HG02981 (cell line): Measurements from ENCODE around the gene LYL1.
A peak's percentile ranks its signal among the peaks of the same experiment; 100 is the strongest.
"Not testable (repeated sequence)": the region's sequence is repeated elsewhere in the genome, so short reads cannot be mapped to it uniquely, and the experiment has no call there.

Experiments
- ATAC-seq: cut with Tn5 transposase; IDR thresholded peaks from one replicate; pipeline ENCODE4 v1.9.1; 2021; ENCODE audit warnings: mild to moderate bottlenecking, moderate library complexity; ENCODE audit not compliant: unreplicated experiment

The LYL1 gene

DNA sequence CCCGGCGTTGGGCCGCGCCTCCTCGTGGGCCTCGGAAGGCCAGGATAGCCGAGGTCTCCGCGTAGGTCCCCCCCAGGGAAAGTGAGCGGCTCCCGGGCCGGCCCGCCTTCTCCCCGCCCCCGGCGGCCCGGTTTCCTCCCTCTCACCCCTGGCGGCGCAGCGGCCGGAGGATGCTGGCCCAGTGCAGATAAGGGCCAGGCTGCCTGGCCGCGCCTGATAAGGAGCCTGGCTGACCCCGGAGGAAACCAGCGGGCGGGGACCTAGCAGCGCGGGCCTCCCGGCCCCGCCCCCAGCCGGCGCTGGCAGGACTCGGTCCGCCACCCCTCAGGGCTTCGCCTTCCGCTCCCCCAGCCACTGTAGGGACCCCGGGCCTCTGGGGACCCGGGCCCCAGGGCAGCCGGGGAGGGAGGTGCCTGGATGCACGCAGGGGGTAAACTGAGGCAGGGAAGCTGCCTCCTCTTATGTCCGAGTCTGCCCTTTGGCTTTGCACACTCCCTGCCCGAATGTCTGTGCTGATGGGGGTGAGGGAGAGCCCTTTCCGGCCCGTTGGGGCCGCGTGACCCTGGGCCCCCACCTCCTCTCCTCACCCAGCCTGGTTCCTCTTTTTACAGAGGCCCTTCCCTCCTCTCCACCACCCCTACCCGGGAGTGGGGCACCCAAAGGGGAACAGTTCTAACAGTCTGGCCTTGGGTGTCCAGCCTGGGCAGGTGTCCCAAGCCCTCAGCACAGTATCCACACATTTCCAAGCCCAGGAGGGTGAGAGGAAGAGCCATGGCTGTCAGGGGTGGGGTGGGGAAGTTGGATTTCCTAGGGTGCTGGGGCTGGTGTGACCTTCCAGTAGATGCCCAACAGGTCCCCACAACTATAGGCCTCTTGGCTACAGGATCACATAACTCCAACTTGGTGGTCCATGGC lies at the start of gene LYL1:
Gene LYL1 (minus strand): TSS at position 193 of the 915 bp plus-strand sequence. CDS start 1,687 bp downstream, outside the sequence.
- no peak for ATAC-seq

DNA sequence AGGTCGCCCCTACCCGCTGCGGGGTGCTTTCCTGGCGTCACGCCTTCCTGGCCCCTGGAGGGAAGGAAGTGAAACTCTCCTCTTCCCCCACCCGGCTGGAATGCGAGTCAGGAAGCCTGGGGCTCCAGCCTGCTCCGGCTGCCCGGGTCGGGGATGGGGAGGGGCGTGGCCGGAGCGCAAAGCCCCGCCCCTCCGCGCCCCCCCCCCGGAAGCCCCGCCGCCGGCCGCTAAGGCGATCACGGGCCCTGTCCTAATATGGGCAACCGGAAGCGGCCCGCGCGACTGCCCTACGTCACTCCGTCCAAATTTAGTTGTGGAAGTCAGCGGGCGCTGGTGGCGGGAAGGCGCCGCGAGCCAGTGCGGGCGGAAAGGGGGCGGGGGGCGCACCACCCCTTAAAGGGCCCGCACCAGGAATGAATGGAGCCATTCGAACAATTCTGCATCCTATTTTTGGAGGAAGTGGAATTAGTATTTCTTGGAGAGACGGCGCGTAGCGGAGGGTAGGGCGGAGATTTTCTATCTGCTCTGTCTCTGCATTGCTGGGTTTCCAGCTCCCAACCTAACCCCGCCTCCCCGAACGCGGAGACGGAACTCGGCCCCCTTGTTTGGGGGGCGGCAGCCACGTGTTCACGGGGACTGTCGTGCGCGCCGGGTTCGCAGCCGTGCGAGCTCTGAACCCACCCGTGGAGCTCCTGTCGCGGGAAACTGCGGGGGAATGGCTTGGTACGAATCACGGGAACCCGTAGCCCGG lies 49.1 kb upstream of the LYL1 start:
- peak; percentile 33 for ATAC-seq

DNA sequence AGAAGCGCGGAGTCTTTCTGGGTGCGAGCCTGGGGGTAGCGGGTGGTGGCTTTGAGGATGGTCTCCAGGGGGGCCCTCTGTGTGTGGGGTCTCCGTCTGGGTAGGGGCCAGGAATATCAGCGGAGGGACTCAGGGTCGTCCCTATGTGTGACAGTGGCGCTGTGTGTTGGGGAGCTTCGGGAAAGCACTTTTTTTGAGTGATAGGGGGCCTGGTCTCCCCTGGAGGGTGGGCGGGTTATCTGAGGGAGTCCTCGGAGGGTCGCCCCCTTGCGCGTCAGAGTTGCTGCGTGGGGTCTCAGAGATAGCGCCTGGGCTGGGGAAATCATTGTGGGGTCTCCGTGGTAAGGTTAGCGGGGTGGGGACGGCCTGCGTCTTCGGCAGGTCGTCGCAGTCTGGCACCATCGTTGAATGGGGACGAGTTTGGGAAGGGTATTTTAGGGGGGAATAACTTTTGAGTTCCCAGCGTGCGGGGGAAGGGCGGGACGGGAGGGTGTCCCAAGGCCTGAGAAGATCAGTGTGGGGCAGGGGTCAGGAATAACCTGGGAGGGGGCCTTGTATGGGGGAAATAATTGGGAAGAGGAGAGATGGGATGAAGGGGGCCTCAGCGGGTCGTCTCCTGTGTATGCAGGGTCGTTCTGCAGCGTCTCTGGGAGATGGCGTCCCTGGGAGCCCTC lies 48.4 kb upstream of the LYL1 start:
- no peak for ATAC-seq

DNA sequence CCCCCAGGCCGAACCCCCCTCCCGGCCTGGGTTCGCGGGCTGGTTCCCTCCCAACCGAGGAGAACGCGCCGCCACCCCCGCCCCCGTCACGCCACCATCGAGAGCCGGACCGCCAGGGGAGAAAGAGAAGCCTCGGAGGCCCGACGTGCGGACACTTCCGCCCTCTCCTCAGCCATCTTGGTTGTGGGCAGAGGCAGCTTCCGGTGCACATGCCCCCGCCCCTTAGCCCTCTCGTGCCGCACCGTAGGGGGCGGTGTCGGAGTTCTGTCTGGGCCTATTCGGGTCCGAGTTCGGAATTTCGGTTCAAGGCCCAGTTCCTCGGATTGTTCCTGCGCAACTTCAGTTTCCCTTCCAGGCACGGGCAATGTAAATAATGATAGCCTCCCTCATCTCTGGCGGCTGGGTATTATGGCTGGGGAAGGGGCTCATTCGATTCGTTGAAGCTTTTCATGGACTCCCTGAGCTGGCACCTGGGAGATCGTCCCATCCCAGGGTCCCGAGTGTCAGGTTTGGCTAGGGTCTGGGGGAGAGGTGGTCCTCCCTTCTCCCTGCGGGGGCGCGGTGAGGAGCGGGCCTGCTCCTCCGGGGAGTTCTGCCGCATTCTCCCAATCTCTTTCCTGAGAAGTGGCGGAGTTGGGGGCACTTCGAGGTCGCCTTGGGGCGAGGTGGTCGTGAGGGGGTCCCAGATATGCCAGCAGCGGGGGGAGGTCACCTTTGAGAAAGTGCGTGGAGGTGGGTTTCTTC lies 47.7 kb upstream of the LYL1 start, which contains the start of the genes IER2 and STX10:
Gene IER2 (plus strand): TSS at position 225 of the 744 bp plus-strand sequence. CDS start 2,776 bp downstream, outside the sequence.
Gene STX10 (minus strand): TSS at position 189 of the 744 bp plus-strand sequence. CDS start 202 bp downstream, outside the sequence.
- ATAC-seq: peak; percentile 35

DNA sequence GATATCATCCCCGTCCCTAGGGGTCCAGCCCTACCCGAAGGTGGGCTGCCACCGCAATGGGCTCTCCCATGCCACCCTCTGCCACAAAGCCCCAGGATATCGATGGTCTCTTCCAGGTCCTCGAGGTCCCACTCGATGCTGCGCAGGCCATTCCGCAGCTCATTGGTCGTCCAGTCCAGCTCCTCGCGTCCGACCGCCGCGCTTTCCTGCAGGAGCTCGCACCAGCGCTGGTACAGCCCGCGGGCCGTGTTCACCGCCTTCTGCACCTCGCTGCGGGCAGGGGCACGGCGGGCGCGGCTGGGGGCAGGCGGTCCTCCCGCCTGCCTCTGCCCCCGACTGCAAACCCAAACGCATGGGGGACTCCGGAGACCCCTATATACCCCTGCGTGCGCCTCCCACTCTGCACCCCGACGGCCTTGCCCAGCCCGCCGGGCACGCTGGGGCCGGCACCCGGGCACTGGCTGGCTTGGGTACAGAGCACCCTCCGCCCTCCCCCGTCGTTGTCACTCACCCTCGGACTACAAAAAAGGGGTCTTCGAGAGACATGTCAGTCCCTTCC lies 47.0 kb upstream of the LYL1 start:
- ATAC-seq: no peak

DNA sequence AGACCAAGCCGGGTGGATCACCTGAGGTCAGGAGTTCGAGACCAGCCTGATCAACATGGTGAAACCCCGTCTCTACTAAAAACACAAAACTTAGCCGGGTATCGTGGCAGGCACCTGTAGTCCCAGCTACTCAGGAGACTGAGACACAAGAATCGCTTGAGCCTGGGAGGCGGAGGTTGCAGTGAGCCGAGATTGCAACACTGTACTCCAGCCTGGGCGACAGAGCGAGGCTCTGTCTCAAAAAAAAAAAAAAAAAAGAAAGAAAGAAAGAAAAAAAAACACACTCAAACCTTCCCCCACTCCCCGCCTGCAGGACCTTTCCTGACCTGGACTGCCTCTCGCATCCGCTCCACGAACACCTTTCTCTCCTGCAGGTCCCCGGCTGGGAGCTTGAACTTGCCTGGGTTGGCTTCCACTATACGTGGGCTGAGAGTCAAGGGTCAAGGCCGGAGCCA lies 46.5 kb upstream of the LYL1 start:
- ATAC-seq: not testable (repeated sequence)

DNA sequence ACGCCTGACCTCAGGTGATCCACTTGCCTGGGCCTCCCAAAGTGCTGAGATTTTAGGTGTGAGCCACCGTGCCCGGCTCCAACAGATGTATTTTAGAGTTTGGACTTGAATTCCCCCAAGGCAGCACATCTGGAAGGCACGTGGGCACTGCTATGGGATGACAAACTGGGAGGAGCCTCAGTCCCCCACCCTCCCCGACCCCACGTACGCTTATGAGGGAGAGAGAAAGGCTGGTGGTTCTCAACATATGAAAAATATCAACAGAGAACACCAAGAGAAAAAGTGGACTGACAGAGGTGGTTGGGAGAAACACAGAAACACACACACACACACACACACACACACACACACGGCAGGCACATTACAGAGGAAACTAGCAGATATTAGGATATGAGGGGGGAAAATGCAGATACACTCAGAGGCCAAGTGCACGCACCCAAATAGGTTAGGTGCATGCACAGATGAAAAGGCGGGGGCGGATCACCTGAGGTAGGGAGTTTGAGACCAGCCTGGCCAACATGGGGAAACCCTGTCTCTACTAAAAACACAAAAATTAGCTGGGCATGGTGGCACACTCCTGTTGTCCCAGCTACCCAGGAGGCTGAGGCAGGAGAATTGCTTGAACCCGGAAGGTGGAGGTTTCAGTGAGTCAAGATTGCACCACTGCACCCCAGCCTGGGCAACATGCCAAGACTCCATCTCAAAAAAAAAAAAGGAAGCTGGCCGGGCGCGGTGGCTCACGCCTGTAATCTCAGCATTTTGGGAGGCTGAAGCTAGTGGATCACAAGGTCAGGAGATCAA lies 44.3 kb upstream of the LYL1 start:
- no peak for ATAC-seq

DNA sequence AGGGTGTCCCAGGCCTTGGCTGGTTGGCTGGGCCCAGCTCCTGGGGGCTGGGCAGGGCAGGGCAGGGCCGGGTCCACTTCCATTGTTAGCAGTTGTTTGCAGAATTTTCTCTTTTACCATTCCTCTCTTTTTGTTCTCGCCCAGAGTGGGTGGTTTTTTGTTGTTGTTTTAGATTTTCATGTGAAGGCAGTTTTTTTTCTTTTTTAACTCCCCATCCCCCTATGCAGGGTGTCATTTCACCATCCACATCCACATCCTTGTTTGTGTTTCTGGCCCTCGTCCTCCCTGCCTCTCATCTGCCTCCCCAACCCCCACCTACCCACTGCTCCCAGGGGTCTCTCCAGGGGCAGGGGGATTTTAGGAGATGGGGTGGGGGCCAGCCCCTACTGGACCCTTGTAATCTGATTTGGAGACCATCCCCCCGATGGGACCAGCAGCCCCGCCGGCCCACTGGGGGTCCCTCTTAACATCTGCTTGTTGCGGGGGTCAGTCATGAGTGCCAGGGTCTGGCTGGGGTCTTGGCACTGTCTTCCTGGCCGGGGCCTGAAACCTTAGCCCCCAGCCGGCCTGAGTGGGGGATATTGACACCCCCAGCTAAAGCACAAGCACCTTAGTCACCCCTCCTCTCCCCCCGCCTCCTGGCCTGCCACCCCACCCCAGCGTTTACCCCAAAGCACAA lies 37.1 kb upstream of the LYL1 start:
- ATAC-seq: no peak

DNA sequence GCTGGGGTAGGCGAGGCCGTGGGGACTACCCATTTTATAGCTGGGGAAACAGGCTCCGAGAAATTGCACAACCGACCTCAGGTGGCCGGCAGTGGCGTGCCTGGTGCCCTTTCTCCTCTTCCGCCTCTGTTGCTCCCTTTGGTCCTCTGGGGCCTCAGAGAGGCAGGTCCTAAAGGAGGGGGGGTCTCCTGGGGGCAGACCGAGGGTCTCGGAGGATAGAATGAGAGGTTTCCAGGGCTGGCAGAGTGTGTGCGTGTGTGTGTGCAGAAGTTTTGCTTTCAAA lies 36.2 kb upstream of the LYL1 start:
- no peak for ATAC-seq

DNA sequence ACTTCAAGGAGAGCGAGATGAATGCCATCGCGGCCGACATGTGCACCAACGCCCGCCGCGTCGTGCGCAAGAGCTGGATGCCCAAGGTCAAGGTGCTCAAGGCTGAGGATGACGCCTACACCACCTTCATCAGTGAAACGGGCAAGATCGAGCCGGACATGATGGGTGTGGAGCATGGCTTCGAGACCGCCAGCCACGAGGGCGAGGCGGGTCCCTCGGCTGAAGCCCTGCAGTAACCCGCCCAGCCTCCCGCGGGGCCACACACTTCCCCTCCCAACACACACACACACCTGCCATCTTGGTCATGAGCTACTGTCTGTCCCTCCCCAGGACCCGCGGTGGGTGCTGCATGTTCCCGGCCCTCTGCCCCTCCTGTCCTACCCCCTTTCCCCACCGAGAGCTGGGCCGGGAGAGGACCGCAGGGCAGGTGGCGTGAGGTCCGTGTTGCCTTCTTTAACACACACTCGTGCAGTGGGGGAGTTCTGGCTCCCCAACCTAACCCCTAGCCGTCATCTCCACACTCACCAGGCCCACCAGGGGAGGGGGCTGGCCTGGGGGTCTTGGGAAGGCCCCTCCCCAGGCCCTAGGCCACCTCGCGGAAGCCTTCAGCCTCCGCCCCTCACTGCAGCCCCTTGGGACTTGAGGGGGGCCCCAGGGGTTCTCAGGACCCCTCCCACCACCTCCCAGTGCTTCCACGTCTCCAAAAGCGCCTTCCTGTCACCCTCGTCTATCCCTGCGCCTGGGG lies 35.7 kb upstream of the LYL1 start:
- ATAC-seq: no peak

DNA sequence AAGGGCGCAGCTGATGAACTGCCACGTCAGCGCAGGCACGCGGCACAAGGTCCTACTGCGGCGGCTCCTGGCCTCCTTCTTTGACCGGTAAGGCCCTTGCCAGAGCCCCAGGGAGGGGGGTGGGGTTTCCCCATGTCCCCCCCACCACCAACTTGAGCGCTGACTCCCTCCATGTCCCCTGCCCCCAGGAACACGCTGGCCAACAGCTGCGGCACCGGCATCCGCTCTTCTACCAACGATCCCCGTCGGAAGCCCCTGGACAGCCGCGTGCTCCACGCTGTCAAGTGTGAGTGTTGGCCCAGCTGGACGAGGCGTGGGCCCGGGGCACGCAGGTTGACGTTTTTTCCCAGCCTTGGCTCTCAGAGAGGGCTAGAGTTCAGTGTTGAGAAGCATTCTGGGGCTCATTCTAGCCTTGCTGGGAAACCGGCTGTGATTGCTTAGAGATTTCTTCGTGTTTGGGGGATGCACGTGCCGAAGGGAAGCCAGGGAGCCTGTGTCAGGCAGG lies 34.7 kb upstream of the LYL1 start:
- ATAC-seq: no peak

DNA sequence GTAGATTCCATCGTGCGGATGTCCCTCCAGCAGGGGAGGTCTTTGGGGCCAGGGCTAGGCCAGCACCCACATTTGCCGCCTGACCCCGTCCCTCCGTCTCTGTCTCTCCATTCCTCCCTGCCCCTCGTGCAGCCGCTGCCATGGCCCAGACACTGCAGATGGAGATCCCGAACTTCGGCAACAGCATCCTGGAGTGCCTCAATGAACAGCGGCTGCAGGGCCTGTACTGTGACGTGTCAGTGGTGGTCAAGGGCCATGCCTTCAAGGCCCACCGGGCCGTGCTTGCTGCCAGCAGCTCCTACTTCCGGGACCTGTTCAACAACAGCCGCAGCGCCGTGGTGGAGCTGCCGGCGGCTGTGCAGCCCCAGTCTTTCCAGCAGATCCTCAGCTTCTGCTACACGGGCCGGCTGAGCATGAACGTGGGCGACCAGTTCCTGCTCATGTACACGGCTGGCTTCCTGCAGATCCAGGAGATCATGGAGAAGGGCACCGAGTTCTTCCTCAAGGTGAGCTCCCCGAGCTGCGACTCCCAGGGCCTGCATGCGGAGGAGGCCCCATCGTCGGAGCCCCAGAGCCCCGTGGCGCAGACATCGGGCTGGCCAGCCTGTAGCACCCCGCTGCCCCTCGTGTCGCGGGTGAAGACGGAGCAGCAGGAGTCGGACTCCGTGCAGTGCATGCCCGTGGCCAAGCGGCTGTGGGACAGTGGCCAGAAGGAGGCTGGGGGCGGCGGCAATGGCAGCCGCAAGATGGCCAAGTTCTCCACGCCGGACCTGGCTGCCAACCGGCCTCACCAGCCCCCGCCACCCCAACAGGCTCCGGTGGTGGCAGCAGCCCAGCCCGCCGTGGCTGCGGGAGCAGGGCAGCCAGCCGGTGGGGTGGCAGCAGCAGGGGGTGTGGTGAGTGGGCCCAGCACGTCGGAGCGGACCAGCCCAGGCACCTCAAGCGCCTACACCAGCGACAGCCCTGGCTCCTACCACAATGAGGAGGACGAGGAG lies 32.7 kb upstream of the LYL1 start:
- ATAC-seq: no peak

DNA sequence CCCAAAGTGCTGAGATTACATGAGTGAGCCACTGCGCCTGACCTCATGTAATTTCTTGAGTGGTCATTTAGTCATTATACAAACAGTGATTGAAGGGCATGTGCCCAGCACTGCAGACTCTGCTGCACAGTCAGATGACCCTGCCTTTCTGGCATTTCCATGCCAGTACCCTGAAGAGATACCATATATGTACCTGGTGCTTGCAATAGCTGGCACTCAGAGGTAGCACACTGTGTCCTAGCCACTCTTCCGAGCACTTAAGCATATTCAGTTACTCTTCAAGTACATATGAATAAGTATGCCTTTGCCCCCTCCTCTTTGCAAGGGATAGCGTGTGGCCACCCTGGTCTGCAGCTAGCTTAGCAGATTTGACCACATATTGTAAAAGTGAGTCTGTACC lies 32.0 kb upstream of the LYL1 start:
- ATAC-seq: no peak

DNA sequence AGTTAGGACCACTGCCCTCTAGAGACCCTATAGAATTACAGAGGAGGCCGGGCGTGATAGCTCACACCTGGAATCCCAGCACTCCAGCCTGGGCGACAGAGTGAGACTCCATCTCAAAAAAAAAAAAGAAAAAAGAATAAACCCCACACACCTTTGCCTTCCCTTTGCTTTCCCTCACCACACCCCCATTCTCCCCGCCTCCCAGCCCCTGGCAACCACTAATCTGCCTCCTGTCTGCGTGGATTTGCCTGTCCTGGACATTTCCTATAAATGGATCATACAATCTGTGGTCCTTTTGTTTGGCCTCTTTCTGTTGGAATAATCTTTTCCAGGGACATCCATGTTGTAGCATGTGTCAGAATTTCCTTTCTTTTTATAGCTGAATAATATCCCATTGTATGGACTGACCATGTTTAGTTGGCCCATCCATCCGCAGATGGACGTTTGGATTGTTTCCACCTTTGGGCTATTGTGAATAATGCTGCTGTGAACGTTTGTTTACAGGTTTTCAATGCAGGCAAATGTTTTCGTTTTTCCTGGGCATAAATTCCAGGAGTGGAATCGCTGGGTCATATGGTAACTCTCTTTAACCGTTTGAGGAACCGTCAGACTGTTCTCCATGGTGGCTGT lies 30.7 kb upstream of the LYL1 start:
- ATAC-seq: no peak

DNA sequence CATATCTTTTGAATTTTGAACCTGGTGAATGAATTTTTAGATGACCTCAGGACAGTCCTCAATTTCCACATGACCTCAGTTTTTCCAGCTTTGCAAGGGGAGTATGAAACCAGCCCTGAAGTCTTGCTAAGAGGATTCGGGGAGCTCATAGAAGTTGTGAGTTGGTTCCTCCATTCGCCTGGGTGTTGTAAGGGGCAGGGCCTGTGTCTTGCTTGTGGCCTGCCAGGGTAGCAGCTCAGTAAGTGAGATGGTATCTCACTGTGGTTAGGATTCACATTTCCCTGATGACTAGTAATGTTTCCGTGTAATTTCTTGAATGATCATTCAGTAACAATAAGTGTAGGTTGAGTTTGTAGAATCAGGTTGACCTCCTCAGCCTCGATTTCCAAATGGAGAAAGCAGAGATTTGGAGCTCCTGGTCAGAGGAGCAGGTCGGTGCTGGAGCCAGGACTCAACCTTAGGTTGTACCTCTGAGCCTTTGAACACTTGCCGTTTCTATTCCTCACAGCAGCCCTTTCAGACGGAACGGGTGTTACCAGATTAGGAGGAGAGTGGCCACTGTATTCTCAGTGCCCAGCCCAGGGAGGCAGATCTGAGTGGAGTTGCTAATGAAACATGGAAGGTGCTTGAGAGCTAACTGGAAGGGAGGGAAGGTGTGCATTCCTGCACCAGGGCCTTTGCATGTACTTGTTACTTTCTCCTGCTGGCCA lies 30.0 kb upstream of the LYL1 start:
- ATAC-seq: no peak
